ENCODE results near the gene SOD3.

SOD3 gene

GRCh38 chr4:24845902-24846301, 50.5 kb downstream of the SOD3 start:
- DNase-seq = no peak

GRCh38 chr4:24846716-24847115, 51.3 kb downstream of the SOD3 start:
- DNase-seq = no peak

DNA sequence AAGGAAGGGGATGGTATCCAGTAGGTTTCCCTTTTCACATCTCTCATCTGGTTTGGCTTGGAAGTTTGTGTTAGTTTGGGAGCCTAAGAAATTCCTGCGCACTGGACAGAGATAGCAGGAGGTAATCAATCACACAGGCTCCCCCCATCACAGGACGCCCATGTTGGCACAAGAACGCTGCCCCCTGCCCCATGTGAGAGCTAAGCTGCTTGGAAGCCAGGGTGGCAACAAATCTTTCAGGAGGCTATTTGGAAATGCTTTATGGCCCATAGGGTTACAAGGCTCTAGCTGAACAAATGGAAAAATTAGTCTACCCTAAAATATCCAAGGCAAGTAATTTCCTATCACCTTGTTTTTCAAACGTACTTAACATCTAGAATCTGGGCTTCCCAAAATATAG, 54.0 kb downstream of the SOD3 start:
- DNase-seq = no peak

DNA sequence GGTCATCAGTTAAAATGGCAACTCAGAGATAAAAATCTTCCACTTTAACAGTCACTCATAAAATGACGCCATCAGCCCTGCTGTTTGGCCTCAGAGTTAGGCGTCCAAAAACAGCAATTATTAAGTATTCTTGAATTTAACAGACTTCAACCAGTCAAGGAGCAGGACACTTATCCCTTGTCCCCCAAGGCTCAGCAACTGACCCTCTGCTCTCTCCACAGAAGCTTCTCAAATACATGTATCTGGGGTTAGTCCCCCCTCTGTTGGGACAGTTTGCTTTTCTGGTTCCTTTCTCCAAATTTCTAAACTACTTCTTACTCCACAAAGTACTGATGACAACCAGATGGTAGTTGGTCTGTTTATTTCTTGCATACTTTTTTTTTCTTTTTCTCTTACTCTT, 54.4 kb downstream of the SOD3 start:
- no peak for DNase-seq

All from C1 segment of cervical spinal cord (tissue), 14 donors.